ENCODE data around the gene VEPH1.

Gene VEPH1

GRCh38 chr3:157239082-157239704 lies 264.0 kb downstream of the VEPH1 start:
- TF ChIP-seq, protein P1, sequence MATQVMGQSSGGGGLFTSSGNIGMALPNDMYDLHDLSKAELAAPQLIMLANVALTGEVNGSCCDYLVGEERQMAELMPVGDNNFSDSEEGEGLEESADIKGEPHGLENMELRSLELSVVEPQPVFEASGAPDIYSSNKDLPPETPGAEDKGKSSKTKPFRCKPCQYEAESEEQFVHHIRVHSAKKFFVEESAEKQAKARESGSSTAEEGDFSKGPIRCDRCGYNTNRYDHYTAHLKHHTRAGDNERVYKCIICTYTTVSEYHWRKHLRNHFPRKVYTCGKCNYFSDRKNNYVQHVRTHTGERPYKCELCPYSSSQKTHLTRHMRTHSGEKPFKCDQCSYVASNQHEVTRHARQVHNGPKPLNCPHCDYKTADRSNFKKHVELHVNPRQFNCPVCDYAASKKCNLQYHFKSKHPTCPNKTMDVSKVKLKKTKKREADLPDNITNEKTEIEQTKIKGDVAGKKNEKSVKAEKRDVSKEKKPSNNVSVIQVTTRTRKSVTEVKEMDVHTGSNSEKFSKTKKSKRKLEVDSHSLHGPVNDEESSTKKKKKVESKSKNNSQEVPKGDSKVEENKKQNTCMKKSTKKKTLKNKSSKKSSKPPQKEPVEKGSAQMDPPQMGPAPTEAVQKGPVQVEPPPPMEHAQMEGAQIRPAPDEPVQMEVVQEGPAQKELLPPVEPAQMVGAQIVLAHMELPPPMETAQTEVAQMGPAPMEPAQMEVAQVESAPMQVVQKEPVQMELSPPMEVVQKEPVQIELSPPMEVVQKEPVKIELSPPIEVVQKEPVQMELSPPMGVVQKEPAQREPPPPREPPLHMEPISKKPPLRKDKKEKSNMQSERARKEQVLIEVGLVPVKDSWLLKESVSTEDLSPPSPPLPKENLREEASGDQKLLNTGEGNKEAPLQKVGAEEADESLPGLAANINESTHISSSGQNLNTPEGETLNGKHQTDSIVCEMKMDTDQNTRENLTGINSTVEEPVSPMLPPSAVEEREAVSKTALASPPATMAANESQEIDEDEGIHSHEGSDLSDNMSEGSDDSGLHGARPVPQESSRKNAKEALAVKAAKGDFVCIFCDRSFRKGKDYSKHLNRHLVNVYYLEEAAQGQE (IDR thresholded peaks at IDR 0.05; ENCODE audit: insufficient replicate concordance, low read depth): no peak
- TF ChIP-seq GABPA (IDR thresholded peaks at IDR 0.05; ENCODE audit: low read depth): no peak
- TF ChIP-seq, protein P2, sequence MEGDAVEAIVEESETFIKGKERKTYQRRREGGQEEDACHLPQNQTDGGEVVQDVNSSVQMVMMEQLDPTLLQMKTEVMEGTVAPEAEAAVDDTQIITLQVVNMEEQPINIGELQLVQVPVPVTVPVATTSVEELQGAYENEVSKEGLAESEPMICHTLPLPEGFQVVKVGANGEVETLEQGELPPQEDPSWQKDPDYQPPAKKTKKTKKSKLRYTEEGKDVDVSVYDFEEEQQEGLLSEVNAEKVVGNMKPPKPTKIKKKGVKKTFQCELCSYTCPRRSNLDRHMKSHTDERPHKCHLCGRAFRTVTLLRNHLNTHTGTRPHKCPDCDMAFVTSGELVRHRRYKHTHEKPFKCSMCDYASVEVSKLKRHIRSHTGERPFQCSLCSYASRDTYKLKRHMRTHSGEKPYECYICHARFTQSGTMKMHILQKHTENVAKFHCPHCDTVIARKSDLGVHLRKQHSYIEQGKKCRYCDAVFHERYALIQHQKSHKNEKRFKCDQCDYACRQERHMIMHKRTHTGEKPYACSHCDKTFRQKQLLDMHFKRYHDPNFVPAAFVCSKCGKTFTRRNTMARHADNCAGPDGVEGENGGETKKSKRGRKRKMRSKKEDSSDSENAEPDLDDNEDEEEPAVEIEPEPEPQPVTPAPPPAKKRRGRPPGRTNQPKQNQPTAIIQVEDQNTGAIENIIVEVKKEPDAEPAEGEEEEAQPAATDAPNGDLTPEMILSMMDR (IDR thresholded peaks at IDR 0.05; ENCODE audit: insufficient read depth, low read length): peak; percentile 95
- TF ChIP-seq POLR2AphosphoS5 (IDR thresholded peaks at IDR 0.05; ENCODE audit: low read depth): no peak
- TF ChIP-seq SPI1 (IDR thresholded peaks at IDR 0.05; ENCODE audit: borderline replicate concordance, low read depth): no peak
- H3K27me3 ChIP-seq (ENCODE audit: insufficient read depth, poor library complexity, severe bottlenecking): peaks cover 4% of the 10 kb centered on the region
- no peak overlapping the region for H3K4me3 ChIP-seq (replicated peaks; ENCODE audit: insufficient read depth, low read length)
- H3K27ac ChIP-seq (replicated peaks): no peak overlapping the region
- DNase-seq (ENCODE audit: low read depth in 1 of 2, low spot score in 1 of 2): peak; percentile 13 to 77

DNA sequence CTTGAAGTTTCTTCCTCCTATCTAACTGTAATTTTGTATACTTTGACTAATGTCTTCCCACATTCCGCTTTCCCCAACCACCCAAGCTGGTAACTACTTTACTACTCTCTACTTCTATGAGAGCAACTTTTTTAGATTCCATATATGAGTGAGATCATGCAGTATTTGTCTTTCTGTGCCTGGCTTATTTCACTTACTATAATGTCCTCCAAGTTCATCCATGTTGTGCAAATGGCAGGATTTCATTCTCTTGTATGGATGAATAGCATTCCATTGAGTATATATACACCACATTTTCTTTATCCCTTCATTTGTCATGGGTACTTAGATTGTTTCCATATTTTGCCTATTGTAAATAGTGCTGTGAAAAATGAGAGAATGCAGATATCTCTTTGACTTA lies 264.8 kb downstream of the VEPH1 start:
- H3K4me3 ChIP-seq (replicated peaks; ENCODE audit: insufficient read depth, low read length): no peak overlapping the region
- no peak for TF ChIP-seq SPI1 (IDR thresholded peaks at IDR 0.05; ENCODE audit: borderline replicate concordance, low read depth)
- no peak for TF ChIP-seq GABPA (IDR thresholded peaks at IDR 0.05; ENCODE audit: low read depth)
- TF ChIP-seq, protein P1 (IDR thresholded peaks at IDR 0.05; ENCODE audit: insufficient replicate concordance, low read depth): no peak
- TF ChIP-seq POLR2AphosphoS5 (IDR thresholded peaks at IDR 0.05; ENCODE audit: low read depth): no peak
- TF ChIP-seq, protein P2 (IDR thresholded peaks at IDR 0.05; ENCODE audit: insufficient read depth, low read length): no peak
- H3K27ac ChIP-seq (replicated peaks): no peak overlapping the region
- H3K27me3 ChIP-seq (ENCODE audit: insufficient read depth, poor library complexity, severe bottlenecking): peaks cover 4% of the 10 kb centered on the region
- no peak for DNase-seq (ENCODE audit: low read depth in 1 of 2, low spot score in 1 of 2)

DNA sequence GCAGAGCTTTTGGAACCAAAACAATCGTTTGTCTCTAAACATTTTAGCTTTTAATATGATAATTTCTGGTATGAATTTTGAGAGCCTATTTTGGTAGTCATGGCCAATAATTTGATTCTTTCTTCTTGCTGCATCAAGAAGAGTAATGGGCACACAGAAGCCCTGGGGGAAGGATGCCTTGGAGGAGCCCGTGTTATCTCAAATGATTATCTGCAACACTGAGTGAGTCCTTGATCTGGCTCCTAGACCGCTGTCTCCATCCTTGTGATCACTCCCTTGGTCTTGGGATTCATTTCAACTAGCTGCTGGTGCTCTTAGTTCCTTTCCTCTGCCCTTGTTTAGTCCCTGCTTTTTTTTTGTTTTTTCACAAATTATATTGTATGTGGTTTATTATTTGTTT lies 265.3 kb downstream of the VEPH1 start:
- TF ChIP-seq SPI1 (IDR thresholded peaks at IDR 0.05; ENCODE audit: borderline replicate concordance, low read depth): no peak
- no peak for TF ChIP-seq POLR2AphosphoS5 (IDR thresholded peaks at IDR 0.05; ENCODE audit: low read depth)
- TF ChIP-seq GABPA (IDR thresholded peaks at IDR 0.05; ENCODE audit: low read depth): no peak
- no peak overlapping the region for H3K4me3 ChIP-seq (replicated peaks; ENCODE audit: insufficient read depth, low read length)
- DNase-seq (ENCODE audit: low read depth in 1 of 2, low spot score in 1 of 2): no peak

GRCh38 chr3:157235291-157235690 lies 267.9 kb downstream of the VEPH1 start:
- Histone ChIP-seq H3K27ac (replicated peaks) (no peak overlapping the region), H3K27me3 (ENCODE audit: insufficient read depth, poor library complexity, severe bottlenecking) (peaks cover 6% of the 10 kb centered on the region), H3K4me3 (replicated peaks; ENCODE audit: insufficient read depth, low read length) (no peak overlapping the region)
- TF ChIP-seq, protein P1 (IDR thresholded peaks at IDR 0.05; ENCODE audit: insufficient replicate concordance, low read depth): no peak
- TF ChIP-seq GABPA (IDR thresholded peaks at IDR 0.05; ENCODE audit: low read depth) (no peak), SPI1 (IDR thresholded peaks at IDR 0.05; ENCODE audit: borderline replicate concordance, low read depth) (no peak), POLR2AphosphoS5 (IDR thresholded peaks at IDR 0.05; ENCODE audit: low read depth) (no peak)
- TF ChIP-seq, protein P2 (IDR thresholded peaks at IDR 0.05; ENCODE audit: insufficient read depth, low read length): no peak
- no peak for DNase-seq (ENCODE audit: low read depth in 1 of 2, low spot score in 1 of 2)

More for the DNA sequence above, 265.3 kb downstream of the VEPH1 start:
- H3K27ac ChIP-seq (replicated peaks): no peak overlapping the region
- peaks cover 4% of the 10 kb centered on the region for H3K27me3 ChIP-seq (ENCODE audit: insufficient read depth, poor library complexity, severe bottlenecking)
